Fibroblast of the conjunctiva (primary cell): ENCODE data around the gene UBASH3B.

Experiments used
- DNase-seq: peaks from one replicate; pipeline ENCODE4 v3.0.0-alpha.2; 2010; ENCODE audit warnings: low read depth

The UBASH3B gene

GRCh38 chr11:122647736-122648275 is 7.7 kb upstream of the UBASH3B start:
- DNase-seq = no peak

DNA sequence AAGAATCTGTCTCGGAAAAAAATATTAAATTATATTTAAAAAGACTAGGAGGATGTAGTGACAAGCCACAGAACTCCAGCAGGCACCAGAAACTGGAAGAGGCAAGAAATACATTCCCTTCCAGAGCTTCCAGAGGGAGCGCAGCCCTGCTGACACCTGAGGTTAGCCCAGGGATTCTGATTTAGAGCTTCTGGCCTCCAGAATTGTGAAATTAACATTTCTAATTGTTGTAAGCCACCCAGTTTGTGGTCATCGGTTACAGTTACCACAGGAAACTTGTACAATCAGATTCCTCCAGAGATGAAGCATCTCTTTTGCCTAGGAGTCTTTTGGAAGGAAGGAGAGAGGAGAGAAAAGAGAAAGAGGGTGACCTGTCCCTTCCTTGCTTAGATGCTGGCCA is 6.4 kb upstream of the UBASH3B start:
- DNase-seq = no peak

DNA sequence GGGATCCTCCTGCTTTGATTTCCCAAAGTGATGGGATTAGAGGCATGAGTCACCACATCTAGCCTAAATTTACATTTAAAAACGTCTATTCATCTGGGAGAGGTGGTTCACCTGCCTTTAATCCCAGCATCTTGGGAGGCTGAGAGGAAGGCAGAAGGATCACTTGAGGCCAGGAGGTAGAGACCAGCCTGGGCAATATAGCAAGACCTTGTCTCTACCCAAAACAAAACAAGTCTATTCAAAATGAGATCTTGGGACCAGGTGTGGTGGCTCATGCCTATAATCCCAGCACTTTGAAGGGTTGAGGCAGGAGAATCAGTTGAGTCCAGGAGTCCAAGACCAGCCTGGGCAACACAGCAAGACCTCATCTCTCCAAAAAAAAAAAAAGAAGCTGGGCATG is 4.9 kb upstream of the UBASH3B start:
- no peak for DNase-seq

DNA sequence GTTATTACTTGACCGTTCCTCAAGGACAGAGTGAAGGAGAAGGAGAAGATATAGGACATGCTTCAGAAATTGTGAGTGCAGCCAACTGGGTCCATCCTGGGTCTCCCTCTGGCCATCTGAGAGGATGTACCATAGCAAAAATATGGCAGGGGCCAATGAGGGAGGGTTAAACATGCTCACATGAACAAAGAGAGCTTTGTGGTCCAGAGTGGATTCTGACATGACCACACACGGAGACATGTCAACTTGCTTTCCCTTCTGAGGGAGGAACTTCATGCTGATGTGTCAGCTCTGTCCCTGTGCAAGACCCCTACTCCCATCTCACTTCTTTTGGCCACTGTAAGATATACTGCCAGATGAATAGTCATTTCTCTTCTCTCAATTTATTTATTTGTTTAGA is 3.0 kb upstream of the UBASH3B start:
- DNase-seq = no peak

DNA sequence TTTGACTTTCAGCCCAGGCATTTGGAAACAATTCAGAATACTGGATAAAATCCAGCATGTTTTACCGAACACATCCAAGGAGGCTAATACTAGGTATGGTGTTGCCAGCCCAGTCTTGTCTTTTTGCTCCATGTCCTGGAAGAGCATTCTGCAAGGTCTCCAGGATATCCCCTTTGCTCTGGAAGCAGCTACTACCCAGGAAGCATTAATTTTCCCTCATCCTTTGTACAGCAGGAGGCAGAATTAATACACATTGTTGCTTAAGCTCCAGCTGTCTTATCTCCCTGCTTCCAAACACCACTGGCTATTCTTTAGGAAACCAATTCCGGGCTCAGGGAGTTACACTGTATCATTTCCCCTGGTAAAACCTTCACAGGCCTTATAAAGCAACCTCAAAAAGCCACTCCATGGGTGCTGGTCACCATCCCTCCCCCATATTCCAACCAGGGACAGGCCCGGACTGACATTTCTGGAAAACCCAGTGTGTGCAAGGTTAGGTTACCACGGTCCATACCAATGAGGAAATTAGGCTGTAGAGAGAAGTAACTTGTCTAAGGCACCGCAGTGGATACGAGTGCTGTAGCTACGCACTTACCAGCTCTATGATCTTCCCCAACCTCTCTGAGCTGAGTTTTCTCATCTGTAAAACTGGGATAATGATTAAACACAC is 1.5 kb upstream of the UBASH3B start:
- DNase-seq = no peak

GRCh38 chr11:122656073-122656630 is 630 bp downstream of the UBASH3B start:
- no peak for DNase-seq

GRCh38 chr11:122656631-122657101 is 1.1 kb downstream of the UBASH3B start:
- DNase-seq = no peak

GRCh38 chr11:122659676-122660554 is 4.4 kb downstream of the UBASH3B start:
- no peak for DNase-seq

DNA sequence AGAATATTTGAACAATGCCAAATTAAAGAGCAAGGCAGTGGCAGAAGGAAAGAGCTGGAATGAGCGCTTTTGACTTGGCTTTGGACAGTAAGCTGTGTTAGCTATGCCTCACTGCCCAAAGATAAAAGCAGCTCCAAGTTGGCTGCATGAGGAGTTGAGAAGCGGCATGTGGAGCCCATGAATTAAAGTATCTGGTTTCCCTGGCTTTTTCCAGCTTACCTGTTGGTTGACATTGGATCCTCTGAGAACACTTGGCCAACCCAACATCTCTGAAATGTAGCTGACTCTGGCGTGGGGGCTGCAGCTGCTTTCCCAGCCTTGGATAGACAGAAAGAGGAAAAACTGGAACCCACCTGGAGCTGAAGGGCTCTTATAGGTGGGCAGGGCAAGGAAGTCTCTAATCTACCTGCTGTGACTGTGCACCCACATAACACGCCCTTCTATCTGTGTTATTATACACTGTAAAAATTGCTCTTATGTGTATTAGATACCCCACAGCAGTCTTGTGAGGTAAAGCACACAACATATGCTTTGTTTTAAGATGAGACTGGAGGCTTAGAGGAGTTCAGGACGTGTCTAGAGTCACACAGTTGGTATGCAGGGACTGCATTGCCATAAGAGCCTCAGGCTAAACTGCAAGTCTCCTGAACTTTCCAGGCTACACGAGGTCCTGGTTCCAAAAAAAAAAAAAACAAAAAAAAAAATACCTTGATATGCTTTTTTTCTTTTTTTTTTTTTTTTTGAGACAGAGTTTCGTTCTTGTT is 5.8 kb downstream of the UBASH3B start:
- no peak for DNase-seq

- DNase-seq = no peak
Observed at GRCh38 chr11:122663056-122663740, 7.7 kb downstream of the UBASH3B start.

- DNase-seq = no peak
Observed at GRCh38 chr11:122663764-122664163, 8.2 kb downstream of the UBASH3B start.

DNA sequence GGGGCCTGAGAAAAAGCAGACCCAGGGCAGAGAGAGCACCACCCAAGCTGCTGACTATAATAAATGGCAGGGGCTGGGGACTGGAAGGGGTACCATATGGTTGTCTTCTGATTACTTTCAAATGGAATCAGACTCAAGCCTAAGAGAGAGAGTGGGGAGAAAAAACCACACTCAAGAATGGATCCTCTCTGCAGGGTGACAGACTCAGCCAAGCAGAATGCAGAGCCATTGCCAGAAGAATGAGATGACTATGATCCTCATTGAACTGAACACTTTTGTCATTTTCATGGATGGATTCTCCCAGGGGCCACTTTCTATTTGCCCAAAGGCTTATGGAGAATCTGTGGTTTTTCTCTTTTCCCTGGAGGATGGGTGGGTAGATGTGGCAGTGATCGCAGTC is 8.7 kb downstream of the UBASH3B start:
- DNase-seq = no peak

GRCh38 chr11:122665861-122666260 is 10.3 kb downstream of the UBASH3B start:
- DNase-seq = no peak

DNA sequence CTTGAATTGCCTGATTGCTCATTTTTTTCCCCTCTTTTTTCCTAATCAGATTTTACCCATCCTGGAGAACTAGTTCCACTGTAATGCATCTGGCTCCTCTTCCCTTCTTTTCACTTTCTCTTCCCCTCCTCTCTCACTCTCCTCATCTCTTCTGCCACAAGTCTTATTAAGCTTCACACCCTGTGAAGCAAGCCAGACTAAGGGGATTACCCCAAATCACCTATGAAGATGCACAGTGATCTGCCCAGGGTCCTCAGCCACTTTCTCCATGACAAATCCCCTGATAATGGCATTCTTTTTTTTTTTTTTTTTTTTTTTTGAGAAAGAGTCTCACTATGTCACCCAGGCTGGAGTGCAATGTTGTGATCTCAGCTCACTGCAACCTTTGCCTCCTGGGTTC is 11.2 kb downstream of the UBASH3B start:
- no peak for DNase-seq

DNA sequence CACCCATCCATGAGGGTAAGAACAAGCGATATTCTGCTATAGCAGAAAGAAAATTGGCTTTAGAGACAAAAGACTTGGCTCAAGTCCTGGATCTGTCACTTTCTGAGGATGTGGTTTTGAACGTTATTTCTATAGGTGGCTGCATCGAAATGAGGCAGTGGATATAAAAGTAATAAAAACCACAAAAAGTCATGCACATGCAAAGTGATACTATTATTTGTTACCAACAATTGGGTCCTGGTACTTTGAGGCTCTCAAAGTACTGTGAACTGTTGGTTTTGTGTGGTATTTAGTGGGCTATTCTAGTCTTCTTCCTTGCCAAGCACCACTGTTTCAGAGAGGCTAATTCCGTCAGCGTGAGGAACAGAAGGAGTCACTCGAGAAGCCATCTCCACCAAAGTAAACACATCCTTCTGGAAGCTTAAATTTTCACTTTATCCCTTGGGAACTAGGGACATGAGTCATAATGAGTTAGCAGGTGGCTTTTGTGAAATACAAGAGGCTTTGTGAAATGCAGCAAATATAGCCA is 13.1 kb downstream of the UBASH3B start:
- no peak for DNase-seq

DNA sequence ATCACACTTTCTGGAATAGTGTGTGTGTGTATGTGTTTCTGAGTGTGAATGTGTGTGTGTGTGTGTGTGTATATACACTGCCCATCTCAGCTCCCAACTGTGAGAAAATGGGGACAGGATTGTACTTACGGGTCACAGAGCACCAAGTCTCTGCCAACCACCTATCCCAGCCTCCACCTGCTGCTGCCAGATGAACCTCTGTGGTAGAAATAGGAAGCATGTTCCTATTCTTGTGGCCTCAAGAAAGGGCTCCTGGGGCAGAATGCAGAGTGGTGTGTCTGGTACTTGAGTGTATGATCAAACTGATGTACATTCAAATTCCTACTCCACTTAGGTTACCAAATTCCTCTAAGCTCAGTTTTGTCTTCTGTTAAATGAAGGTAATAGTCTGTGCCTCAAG is 14.6 kb downstream of the UBASH3B start:
- no peak for DNase-seq

- DNase-seq = no peak
Observed at GRCh38 chr11:122671400-122671891, 15.9 kb downstream of the UBASH3B start.

- no peak for DNase-seq
Observed at GRCh38 chr11:122672892-122673291, 17.4 kb downstream of the UBASH3B start.

GRCh38 chr11:122673701-122674100 is 18.2 kb downstream of the UBASH3B start:
- DNase-seq = no peak

DNA sequence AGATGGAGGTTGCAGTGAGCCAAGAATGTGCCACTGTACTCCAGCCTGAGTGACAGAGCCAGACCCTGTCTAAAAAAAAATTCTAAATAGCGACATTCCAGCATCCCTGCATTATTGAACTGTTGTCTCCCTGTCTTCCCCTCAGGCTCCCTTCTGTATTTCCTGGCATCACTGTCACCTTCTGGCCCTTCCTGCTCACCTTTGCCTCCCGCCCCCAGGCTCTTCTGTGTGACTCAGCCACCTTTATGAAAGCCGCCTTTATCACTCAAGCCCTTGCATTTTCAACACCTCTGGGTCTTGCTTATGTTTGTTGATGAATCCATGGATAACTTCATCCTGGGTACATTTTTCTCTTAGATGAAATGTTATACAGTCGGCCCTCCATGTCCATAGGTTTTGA is 21.1 kb downstream of the UBASH3B start:
- no peak for DNase-seq

DNA sequence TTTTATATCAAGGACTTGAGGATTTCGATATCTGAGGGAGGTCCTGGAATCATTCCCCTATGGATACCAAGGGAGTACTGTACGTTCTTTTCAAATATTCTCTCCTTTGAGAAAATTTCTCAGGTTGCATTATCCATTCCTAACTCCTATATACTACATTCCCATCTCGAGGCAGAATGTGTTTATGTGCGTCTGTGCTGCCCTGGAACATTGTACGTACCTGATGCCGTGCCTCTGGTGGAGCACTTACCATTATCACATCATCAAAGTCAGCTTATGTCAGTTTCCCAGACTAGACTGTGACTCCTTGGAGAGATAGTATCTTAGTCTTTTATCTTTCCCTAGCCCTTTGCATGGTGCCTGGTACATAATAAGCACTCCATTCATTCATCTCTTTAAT is 21.7 kb downstream of the UBASH3B start:
- no peak for DNase-seq
